Memory B cell (primary cell): ENCODE measurements around the gene FBXL7.

Experiments
- ATAC-seq: fragments of 150-1000 bp; cut with Tn5 transposase; 2 replicates; pipeline ENCODE4 v1.10.0; 2021; ENCODE audit warnings: low read depth, mild to moderate bottlenecking, moderate library complexity
- DNase-seq, 2 donors: peaks; one replicate each; pipeline ENCODE4 v3.0.0; 2022; ENCODE audit warnings: low spot score in 2 of 2
- H3K27ac Mint-ChIP-seq: one replicate; pipeline ENCODE4 v1.8.0; 2022; ENCODE audit warnings: mild to moderate bottlenecking, moderate library complexity, mixed read lengths
- H3K27me3 Mint-ChIP-seq: one replicate; pipeline ENCODE4 v1.8.0; 2022; ENCODE audit warnings: mixed read lengths
- H3K36me3 Mint-ChIP-seq: one replicate; pipeline ENCODE4 v1.8.0; 2022; ENCODE audit warnings: mild to moderate bottlenecking, mixed read lengths
- H3K4me1 Mint-ChIP-seq: one replicate; pipeline ENCODE4 v1.8.0; 2022; ENCODE audit warnings: mixed read lengths
- H3K4me3 Mint-ChIP-seq: one replicate; pipeline ENCODE4 v1.8.0; 2022; ENCODE audit warnings: mild to moderate bottlenecking, moderate library complexity, mixed read lengths
- H3K9me3 Mint-ChIP-seq: one replicate; pipeline ENCODE4 v1.8.0; 2022; ENCODE audit warnings: mixed read lengths

FBXL7 gene

DNA sequence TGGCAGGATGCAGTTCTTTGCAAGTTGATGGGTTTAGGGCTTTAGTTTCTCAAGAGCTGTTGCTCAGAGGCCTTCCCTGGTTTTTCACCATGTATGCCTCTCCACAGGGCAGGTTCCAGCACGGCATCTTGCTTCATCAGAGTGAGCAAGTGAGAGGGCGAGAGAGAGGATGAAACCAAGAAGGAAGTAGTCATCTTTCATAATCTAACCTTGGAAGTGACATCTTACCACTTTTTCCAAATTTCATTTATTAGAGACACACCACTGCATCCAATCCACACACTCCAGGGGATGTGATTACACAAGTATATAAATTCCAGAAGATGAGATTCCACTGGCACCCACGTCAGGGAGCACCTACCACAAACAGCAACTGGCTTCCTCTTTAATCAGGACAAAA is 385.2 kb downstream of the FBXL7 start:
- H3K36me3 Mint-ChIP-seq: no peaks in the 10 kb centered on the region
- DNase-seq: no peak
- ATAC-seq: no peak
- H3K27me3 Mint-ChIP-seq: no peaks in the 10 kb centered on the region
- H3K4me3 Mint-ChIP-seq: no peak overlapping the region
- H3K27ac Mint-ChIP-seq: no peak overlapping the region
- no peaks in the 10 kb centered on the region for H3K4me1 Mint-ChIP-seq
- no peaks in the 10 kb centered on the region for H3K9me3 Mint-ChIP-seq

DNA sequence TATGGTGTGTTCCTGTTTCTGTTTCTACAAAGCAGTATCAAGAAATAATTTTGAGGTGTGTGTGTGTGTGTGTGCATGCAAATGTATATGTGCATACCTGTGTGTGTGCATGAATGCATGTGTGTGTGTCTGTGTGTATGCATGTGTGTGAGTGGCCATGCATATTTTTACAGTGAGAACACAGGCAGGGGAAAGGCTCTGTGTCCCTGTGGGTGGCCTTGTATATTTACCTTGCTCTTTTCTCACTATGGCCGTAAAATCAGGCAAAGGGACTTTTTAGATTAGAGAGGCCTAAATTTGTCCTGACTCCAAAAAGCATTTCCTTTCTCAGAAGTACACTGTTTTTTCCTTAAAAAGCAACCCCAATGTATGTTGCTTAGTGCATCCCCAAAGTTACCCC is 386.2 kb downstream of the FBXL7 start:
- H3K27me3 Mint-ChIP-seq: no peaks in the 10 kb centered on the region
- no peak overlapping the region for H3K4me3 Mint-ChIP-seq
- H3K9me3 Mint-ChIP-seq: no peaks in the 10 kb centered on the region
- ATAC-seq (no peak), DNase-seq (no peak)
- no peaks in the 10 kb centered on the region for H3K4me1 Mint-ChIP-seq
- no peak overlapping the region for H3K27ac Mint-ChIP-seq
- no peaks in the 10 kb centered on the region for H3K36me3 Mint-ChIP-seq

DNA sequence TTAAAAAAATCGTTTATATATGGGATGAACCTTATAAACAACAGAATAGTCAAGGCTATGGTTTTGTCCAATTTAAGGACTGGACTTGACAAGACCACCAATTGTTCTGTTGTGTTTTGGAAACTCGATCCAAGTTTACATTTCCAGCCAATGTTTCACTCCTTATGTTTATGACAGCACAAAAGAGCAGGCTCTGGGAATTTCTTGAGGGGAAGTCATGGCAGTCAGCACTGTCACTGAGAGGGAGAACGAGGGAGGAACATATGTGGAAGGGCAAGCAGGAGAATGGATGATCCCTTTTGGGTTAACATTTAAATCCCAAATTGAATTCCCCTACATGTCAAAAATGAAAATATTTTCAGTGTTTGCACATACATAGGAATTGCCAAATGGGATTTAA is 387.1 kb downstream of the FBXL7 start:
- Mint-ChIP-seq H3K4me3 (no peak overlapping the region), H3K27ac (no peak overlapping the region), H3K36me3 (no peaks in the 10 kb centered on the region), H3K9me3 (no peaks in the 10 kb centered on the region), H3K27me3 (no peaks in the 10 kb centered on the region), H3K4me1 (no peaks in the 10 kb centered on the region)
- DNase-seq (no peak), ATAC-seq (no peak)

DNA sequence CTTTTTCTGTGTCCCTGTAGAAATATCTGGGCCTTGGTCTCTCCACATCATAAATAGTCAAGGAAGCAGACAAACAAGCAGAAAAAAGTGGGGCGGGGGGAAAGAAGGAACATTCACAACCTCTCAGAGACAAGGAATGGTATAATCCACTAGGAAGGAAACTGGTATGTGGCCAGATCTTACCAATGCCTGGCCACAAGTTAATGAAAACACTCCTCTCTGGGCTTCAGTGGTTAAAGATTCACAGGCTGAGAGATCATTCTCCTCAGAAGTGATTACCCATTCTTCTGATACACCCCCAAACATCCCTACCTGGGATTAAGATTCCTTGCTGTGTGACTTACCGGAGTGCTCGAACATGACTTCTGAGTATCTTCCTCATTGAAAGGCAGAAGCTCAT is 389.0 kb downstream of the FBXL7 start:
- H3K9me3 Mint-ChIP-seq: no peaks in the 10 kb centered on the region

DNA sequence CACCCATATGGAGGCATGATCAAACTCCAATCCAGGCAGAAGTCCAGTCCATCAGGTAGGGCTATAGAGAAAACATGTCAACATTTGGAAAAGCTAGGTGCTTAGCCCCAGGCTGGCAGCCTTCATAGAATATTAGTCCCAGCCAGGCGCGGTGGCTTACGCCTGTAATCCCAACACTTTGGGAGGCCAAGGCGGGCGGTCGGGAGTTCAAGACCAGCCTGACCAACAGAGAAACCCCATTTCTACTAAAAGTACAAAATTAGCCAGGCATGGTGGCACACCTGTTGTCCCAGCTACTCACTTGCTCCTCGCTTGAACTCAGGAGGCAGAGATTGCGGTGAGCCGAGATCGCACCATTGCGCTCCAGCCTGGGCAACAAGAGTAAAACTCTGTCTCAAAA is 393.9 kb downstream of the FBXL7 start:
- Mint-ChIP-seq H3K4me1 (no peaks in the 10 kb centered on the region), H3K36me3 (no peaks in the 10 kb centered on the region), H3K27ac (no peak overlapping the region), H3K27me3 (no peaks in the 10 kb centered on the region), H3K4me3 (no peak overlapping the region), H3K9me3 (no peaks in the 10 kb centered on the region)
- ATAC-seq: no peak
- DNase-seq: no peak

More for the DNA sequence above, 389.0 kb downstream of the FBXL7 start:
- Mint-ChIP-seq H3K4me3 (no peak overlapping the region), H3K4me1 (no peaks in the 10 kb centered on the region), H3K27me3 (no peaks in the 10 kb centered on the region), H3K36me3 (no peaks in the 10 kb centered on the region), H3K27ac (no peak overlapping the region)
- DNase-seq (no peak), ATAC-seq (no peak)

DNA sequence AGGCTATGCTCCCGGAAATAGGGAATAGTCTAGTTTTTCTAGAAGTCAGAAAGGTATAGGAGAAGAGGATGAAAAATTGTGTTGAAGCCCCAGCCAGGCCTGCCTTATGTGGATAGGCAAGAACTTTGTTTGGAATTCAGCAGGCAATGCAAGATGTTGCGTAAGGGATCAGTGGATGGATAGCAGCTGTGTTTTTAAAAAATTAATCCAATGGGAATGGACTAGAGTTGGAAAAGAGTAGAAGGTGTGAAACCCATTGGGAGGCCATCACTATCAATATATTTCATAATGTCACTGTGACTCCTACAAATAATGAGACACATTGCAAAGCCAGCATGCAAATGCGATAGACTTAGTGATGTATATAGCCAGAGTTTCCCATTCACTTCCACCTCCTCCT is 397.7 kb downstream of the FBXL7 start:
- no peak overlapping the region for H3K4me3 Mint-ChIP-seq
- no peaks in the 10 kb centered on the region for H3K4me1 Mint-ChIP-seq
- H3K27me3 Mint-ChIP-seq: no peaks in the 10 kb centered on the region
- peaks cover 2% of the 10 kb centered on the region for H3K9me3 Mint-ChIP-seq
- DNase-seq (no peak), ATAC-seq (no peak)
- no peaks in the 10 kb centered on the region for H3K36me3 Mint-ChIP-seq
- no peak overlapping the region for H3K27ac Mint-ChIP-seq

DNA sequence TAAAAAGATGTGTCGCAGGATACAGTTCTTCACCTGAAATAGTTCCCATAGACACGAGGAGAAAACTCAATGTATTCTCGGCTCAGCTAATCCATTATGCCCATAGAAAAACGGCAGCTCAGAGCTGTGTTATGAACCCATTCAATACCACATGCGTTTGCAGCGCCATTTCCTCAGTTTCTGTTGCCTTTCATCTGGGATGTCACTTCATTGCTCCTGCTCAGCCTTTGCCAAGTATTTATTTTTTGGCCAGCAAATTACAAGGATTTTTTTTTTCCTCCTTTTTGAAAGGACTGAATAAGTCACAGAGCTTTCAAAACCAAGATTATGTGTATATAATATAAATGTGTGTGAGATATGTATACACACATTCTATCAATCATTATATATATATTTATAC is 398.7 kb downstream of the FBXL7 start:
- Mint-ChIP-seq H3K27me3 (no peaks in the 10 kb centered on the region), H3K36me3 (no peaks in the 10 kb centered on the region), H3K4me1 (no peaks in the 10 kb centered on the region), H3K27ac (no peak overlapping the region), H3K4me3 (no peak overlapping the region), H3K9me3 (peaks cover 2% of the 10 kb centered on the region)
- ATAC-seq: no peak
- no peak for DNase-seq

DNA sequence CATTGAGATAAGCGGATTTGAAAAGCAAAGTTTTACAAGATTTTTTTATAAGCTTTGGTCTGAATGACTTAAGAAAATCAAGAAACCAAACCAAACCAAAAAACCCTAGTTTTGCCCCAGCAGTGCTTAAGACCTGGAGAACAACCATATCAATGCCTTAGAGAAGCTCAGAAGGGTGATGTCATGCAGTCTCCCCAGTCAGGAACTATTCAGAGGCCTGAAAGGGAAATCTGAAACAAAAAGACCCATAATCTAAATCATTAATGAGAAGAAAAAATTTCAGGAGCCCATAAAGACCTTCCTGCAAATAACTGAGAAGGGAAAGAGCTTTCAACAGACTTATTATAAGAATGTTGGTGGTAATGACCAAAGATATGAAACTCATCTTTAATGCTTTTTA is 399.5 kb downstream of the FBXL7 start:
- Mint-ChIP-seq H3K4me1 (no peaks in the 10 kb centered on the region), H3K9me3 (peaks cover 2% of the 10 kb centered on the region), H3K27me3 (no peaks in the 10 kb centered on the region), H3K27ac (no peak overlapping the region), H3K36me3 (no peaks in the 10 kb centered on the region), H3K4me3 (no peak overlapping the region)
- DNase-seq (no peak), ATAC-seq (no peak)

DNA sequence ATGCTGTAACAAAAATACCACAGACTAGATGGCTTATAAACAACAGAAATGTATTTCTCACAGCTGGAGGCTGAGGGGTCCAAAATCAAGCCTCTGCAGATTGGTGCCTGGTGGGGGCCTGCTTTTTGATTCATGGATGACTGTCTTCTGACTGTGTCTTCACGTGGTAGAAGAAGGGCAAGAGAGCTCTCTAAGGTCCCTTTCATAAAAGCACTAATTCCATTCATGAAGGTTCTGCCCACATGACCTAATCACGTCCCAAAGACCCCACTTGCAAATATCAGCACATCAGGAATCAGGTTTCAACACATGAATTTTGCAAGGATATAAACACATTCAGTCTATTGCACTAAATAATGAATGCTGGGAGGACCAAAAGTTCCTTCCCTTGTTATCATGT is 401.2 kb downstream of the FBXL7 start:
- Mint-ChIP-seq H3K27ac (no peak overlapping the region), H3K4me1 (no peaks in the 10 kb centered on the region), H3K27me3 (no peaks in the 10 kb centered on the region), H3K4me3 (no peak overlapping the region), H3K9me3 (peaks cover 2% of the 10 kb centered on the region), H3K36me3 (no peaks in the 10 kb centered on the region)
- no peak for ATAC-seq
- DNase-seq: no peak

DNA sequence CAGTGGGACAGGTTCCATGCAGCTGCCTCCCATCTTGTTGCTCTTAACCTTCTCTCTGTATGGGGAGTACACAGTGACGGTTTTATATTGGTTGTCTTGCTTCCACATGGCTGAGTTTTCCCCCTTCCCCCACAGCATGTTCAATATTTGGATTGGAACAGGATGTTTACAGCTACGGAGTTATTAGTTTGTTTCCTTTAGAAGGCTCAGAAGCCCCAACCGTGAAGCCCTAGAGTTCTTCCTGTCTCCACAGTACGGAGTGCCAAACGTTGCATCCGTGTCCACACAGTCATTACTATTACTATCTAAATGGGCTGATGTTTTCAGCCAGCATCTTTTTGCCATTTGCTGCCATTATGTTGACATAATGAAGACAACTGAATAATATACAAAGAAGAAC is 402.1 kb downstream of the FBXL7 start:
- ATAC-seq (no peak), DNase-seq (no peak)
- Mint-ChIP-seq H3K27me3 (no peaks in the 10 kb centered on the region), H3K36me3 (no peaks in the 10 kb centered on the region), H3K4me3 (no peak overlapping the region), H3K27ac (no peak overlapping the region), H3K4me1 (no peaks in the 10 kb centered on the region), H3K9me3 (peaks cover 2% of the 10 kb centered on the region)

DNA sequence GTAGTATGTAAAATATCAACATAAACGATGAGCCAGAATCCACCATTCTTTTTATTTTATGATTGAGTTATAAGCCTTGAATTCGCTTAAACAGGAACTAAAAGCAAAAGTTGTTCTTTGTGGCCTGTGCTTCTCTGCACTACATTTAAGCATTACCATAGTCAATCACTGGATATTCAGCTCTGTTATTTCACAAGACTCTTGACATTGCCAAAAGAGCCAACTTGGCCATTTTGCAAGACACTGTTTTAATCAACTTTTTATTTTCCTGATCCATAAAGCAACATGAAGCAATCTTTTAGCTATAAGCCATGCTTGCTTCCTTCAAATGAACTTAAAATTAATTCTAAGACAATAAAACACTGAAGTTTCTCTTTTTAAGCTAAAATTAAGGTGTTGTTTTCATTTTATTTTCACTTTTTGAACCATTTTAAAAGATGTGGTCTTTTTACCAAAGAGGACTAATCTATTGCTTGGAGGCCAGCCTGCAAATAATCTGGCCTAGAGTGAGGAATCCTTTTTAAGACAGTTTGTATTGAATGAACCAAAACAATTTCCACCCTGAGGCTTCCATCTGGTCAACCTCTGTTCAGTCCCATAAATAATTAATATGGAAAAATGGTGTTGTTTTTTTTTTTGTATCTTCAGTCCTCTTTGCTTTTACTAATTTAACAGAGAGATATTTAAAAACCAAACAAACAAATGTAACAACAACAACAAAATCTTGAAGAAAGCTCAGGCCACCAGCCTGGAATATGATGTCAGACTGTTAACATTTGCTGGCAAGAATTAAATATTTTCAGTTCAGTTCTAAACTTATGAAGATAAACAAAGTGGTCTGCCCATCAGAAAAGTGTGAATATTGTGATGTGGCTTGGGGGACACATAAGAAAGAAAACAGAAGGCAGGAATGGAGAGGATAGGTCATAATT is 405.2 kb downstream of the FBXL7 start:
- ATAC-seq (no peak), DNase-seq (no peak)
- H3K27me3 Mint-ChIP-seq: no peaks in the 10 kb centered on the region
- peaks cover 2% of the 10 kb centered on the region for H3K9me3 Mint-ChIP-seq
- H3K27ac Mint-ChIP-seq: no peak overlapping the region
- H3K4me3 Mint-ChIP-seq: no peak overlapping the region
- H3K4me1 Mint-ChIP-seq: no peaks in the 10 kb centered on the region
- no peaks in the 10 kb centered on the region for H3K36me3 Mint-ChIP-seq

DNA sequence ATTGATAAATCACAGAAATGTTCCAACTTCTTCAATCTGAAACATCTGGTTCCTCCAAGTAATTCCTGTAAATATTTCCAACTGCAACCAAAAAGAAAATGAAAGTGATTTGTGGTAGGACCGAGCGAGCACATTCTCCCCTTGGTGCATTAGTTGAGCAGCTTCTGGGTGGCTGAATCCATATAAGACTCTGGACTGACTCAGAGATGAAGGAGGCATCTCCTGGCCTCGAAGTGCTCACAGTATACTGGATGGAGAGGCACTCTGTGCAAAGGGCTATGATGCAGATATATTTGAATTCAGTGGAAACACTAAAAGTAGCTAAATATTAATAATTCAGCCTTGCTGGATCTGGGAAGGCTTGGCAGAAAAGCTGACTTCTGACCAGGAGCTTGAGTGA is 414.7 kb downstream of the FBXL7 start:
- H3K4me1 Mint-ChIP-seq: no peaks in the 10 kb centered on the region
- DNase-seq: no peak
- no peaks in the 10 kb centered on the region for H3K27me3 Mint-ChIP-seq
- no peaks in the 10 kb centered on the region for H3K36me3 Mint-ChIP-seq
- H3K9me3 Mint-ChIP-seq: peaks cover 4% of the 10 kb centered on the region
- ATAC-seq: no peak
- H3K4me3 Mint-ChIP-seq: no peak overlapping the region
- H3K27ac Mint-ChIP-seq: no peak overlapping the region

DNA sequence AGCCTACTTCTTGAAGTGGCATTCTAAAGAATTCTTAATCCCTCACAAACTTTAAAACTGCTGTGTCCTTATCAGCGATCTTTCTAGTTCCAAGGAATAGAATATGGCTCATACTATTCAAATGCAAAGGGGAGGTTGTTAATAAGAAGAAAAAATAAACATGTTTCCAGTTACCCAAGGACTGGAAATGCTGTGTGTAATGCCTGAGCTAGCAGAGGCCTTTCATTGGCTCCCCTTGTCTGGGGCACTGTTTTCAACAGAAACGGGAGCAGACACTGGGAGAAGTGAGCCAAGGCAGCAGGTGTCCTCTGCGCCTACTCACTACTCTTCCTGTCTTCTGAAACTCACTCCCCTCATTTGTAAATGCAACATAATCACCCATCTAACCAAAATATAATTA is 426.6 kb downstream of the FBXL7 start:
- DNase-seq (no peak), ATAC-seq (no peak)
- H3K4me3 Mint-ChIP-seq: no peak overlapping the region
- no peaks in the 10 kb centered on the region for H3K4me1 Mint-ChIP-seq
- H3K27me3 Mint-ChIP-seq: no peaks in the 10 kb centered on the region
- H3K27ac Mint-ChIP-seq: no peak overlapping the region
- no peaks in the 10 kb centered on the region for H3K9me3 Mint-ChIP-seq
- H3K36me3 Mint-ChIP-seq: no peaks in the 10 kb centered on the region

DNA sequence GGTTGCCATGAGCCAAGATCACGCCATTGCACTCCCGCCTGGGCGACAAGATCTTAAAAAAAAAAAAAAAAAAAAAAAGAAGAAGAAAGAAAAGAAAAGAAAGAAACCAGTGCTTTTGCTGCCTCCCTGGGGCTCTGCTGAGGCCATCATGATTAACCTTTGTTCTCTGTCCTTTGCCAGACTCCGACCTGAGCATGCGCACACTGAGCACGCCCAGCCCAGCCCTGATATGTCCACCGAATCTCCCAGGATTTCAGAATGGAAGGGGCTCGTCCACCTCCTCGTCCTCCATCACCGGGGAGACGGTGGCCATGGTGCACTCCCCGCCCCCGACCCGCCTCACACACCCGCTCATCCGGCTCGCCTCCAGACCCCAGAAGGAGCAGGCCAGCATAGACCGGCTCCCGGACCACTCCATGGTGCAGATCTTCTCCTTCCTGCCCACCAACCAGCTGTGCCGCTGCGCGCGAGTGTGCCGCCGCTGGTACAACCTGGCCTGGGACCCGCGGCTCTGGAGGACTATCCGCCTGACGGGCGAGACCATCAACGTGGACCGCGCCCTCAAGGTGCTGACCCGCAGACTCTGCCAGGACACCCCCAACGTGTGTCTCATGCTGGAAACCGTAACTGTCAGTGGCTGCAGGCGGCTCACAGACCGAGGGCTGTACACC is 427.9 kb downstream of the FBXL7 start:
- no peak overlapping the region for H3K27ac Mint-ChIP-seq
- H3K9me3 Mint-ChIP-seq: no peaks in the 10 kb centered on the region
- no peak for DNase-seq
- no peaks in the 10 kb centered on the region for H3K27me3 Mint-ChIP-seq
- no peak overlapping the region for H3K4me3 Mint-ChIP-seq
- H3K4me1 Mint-ChIP-seq: no peaks in the 10 kb centered on the region
- H3K36me3 Mint-ChIP-seq: no peaks in the 10 kb centered on the region
- no peak for ATAC-seq
